Endothelial cell of hepatic sinusoid (primary cell): ENCODE results near the gene TLK1.
"Not testable (repeated sequence)": the region's sequence is repeated elsewhere in the genome, so short reads cannot be mapped to it uniquely, and the experiment has no call there.

Source experiments
- in situ Hi-C: cut with HindIII; loops from 2 replicates; pipeline ENCODE4 v1.10.0; 2017; ENCODE audit warnings: low sequenced_read_pairs

TLK1 gene

GRCh38 chr2:171169839-171170238, 9.1 kb upstream of the TLK1 start:
- in situ Hi-C loops = no loop called here

- in situ Hi-C loops = no loop called here
These were observed 8.6 kb upstream of the TLK1 start for GRCh38 chr2:171169333-171169732.

- in situ Hi-C loops = no loop called here
These were observed 6.8 kb upstream of the TLK1 start for GRCh38 chr2:171167352-171167997.

GRCh38 chr2:171166328-171166983, 5.8 kb upstream of the TLK1 start:
- in situ Hi-C loops = no loop called here

- in situ Hi-C loops = no loop called here
These were observed 5.3 kb upstream of the TLK1 start for GRCh38 chr2:171165967-171166327.

GRCh38 chr2:171163261-171163660, 2.6 kb upstream of the TLK1 start:
- in situ Hi-C loops = no loop called here

- in situ Hi-C loops = not testable (repeated sequence)
These were observed 2.0 kb upstream of the TLK1 start for GRCh38 chr2:171162522-171163197.

- in situ Hi-C loops = no loop called here
These were observed 455 bp upstream of the TLK1 start for GRCh38 chr2:171160956-171161740.

- in situ Hi-C loops = no loop called here
These were observed 1.1 kb downstream of the TLK1 start for GRCh38 chr2:171159372-171160118.

- in situ Hi-C loops = no loop called here
These were observed 1.8 kb downstream of the TLK1 start for GRCh38 chr2:171158790-171159371.

GRCh38 chr2:171158036-171158789, 2.5 kb downstream of the TLK1 start:
- in situ Hi-C loops = no loop called here

- in situ Hi-C loops = no loop called here
These were observed 3.6 kb downstream of the TLK1 start for GRCh38 chr2:171157109-171157500.

GRCh38 chr2:171154348-171154747, 6.3 kb downstream of the TLK1 start:
- in situ Hi-C loops = no loop called here

GRCh38 chr2:171150694-171151285, 9.9 kb downstream of the TLK1 start:
- in situ Hi-C loops = no loop called here

- in situ Hi-C loops = no loop called here
These were observed 10.6 kb downstream of the TLK1 start for GRCh38 chr2:171149986-171150693.

- in situ Hi-C loops = no loop called here
These were observed 11.3 kb downstream of the TLK1 start for GRCh38 chr2:171149171-171149938.

- in situ Hi-C loops = no loop called here
These were observed 13.6 kb downstream of the TLK1 start for GRCh38 chr2:171147081-171147480.

- in situ Hi-C loops = no loop called here
These were observed 14.1 kb downstream of the TLK1 start for GRCh38 chr2:171146633-171147032.
